Lower leg skin (tissue), 3 donors: ENCODE data around the gene TP53I13.

Experiments used
- POLR2A ChIP-seq, 2 donors: fragments of 450-650 bp; IDR thresholded peaks; one replicate each; pipeline ENCODE4 v1.6.1; 2016 to 2017; ENCODE audit warnings: antibody characterized with exemption in 2 of 2, mild to moderate bottlenecking in 1 of 2, moderate library complexity in 1 of 2
- TF ChIP-seq, protein P1 (sequence below), 3 donors: fragments of 450-650 bp; IDR thresholded peaks; one replicate each; pipeline ENCODE4 v1.5.1; 2016; ENCODE audit warnings: antibody characterized with exemption in 3 of 3, mild to moderate bottlenecking in 3 of 3, moderate library complexity in 2 of 3

DNA sequence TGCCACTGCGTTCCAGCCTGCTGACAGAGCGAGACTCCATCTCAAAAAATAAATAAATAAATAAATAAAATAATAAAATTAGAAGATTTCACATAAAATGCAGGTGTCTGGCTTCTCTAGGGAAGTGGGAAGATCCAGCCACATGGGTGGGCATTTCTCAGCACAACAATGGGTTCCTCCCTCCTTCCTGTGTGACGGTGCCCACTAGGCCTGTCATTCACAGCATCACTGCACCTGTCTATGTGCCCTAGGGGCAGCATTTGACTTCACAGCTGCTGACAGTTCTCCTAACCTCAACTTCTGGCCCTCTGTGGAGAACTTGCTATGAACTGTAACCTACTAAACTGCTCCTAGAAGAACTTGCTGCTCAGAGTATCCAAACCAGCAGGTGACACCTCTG is 4.7 kb upstream of the TP53I13 start:
- TF ChIP-seq, protein P1, sequence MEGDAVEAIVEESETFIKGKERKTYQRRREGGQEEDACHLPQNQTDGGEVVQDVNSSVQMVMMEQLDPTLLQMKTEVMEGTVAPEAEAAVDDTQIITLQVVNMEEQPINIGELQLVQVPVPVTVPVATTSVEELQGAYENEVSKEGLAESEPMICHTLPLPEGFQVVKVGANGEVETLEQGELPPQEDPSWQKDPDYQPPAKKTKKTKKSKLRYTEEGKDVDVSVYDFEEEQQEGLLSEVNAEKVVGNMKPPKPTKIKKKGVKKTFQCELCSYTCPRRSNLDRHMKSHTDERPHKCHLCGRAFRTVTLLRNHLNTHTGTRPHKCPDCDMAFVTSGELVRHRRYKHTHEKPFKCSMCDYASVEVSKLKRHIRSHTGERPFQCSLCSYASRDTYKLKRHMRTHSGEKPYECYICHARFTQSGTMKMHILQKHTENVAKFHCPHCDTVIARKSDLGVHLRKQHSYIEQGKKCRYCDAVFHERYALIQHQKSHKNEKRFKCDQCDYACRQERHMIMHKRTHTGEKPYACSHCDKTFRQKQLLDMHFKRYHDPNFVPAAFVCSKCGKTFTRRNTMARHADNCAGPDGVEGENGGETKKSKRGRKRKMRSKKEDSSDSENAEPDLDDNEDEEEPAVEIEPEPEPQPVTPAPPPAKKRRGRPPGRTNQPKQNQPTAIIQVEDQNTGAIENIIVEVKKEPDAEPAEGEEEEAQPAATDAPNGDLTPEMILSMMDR (IDR thresholded peaks at IDR 0.05), result no peak
- no peak for TF ChIP-seq POLR2A (IDR thresholded peaks at IDR 0.05)
